H9 (cell line): ENCODE data around the gene STXBP1. TPM values are rescaled to one million over a fixed set of nuclear protein-coding genes. Genes with fewer than 3 reads are reported as not detected.
A peak's percentile ranks its signal among the peaks of the same experiment; 100 is the strongest.

Experiments used
- DNase-seq: peaks from one replicate; pipeline ENCODE4 v3.0.0-alpha.2; 2017
- H2AFZ ChIP-seq: one replicate; pipeline ENCODE4 v1.6.1; 2013; ENCODE audit warnings: mild to moderate bottlenecking, low read length, control low read depth, moderate library complexity
- H2AK5ac ChIP-seq: 2 replicates; pipeline ENCODE4 v1.6.1; 2013; ENCODE audit warnings: low read length, control low read depth, mixed read lengths; ENCODE audit not compliant: insufficient read length
- H2BK120ac ChIP-seq: one replicate; pipeline ENCODE4 v1.6.1; 2013; ENCODE audit warnings: low read depth, mild to moderate bottlenecking, low read length, control low read depth, inconsistent platforms; ENCODE audit not compliant: poor library complexity, severe bottlenecking
- H2BK12ac ChIP-seq: 2 replicates; pipeline ENCODE4 v1.6.1; 2013; ENCODE audit warnings: low read length, control low read depth, mixed read lengths, low read depth; ENCODE audit not compliant: insufficient read length
- H2BK15ac ChIP-seq: 2 replicates; pipeline ENCODE4 v1.6.1; 2013; ENCODE audit warnings: low read depth, low read length, control low read depth
- H2BK20ac ChIP-seq: one replicate; pipeline ENCODE4 v1.6.1; 2013; ENCODE audit warnings: low read depth, mild to moderate bottlenecking, low read length, control low read depth, inconsistent platforms; ENCODE audit not compliant: poor library complexity, severe bottlenecking
- H2BK5ac ChIP-seq: 2 replicates; pipeline ENCODE4 v1.6.1; 2013; ENCODE audit warnings: low read length, control low read depth, mixed read lengths; ENCODE audit not compliant: insufficient read length
- H3K14ac ChIP-seq: 2 replicates; pipeline ENCODE4 v1.6.1; 2013; ENCODE audit warnings: low read length, control low read depth; ENCODE audit not compliant: insufficient read depth
- H3K18ac ChIP-seq: 2 replicates; pipeline ENCODE4 v1.6.1; 2013; ENCODE audit warnings: low read depth, mild to moderate bottlenecking, mixed read lengths, low read length, control low read depth; ENCODE audit not compliant: insufficient read length
- H3K23ac ChIP-seq: 2 replicates; pipeline ENCODE4 v1.6.1; 2013; ENCODE audit warnings: low read length, control low read depth, mixed read lengths, low read depth; ENCODE audit not compliant: insufficient read length
- H3K23me2 ChIP-seq: 2 replicates; pipeline ENCODE4 v1.6.1; 2013; ENCODE audit warnings: low read depth, mild to moderate bottlenecking, mixed read lengths, low read length, control low read depth; ENCODE audit not compliant: insufficient read length, poor library complexity, severe bottlenecking
- H3K27ac ChIP-seq: 2 replicates; pipeline ENCODE4 v1.5.1; 2013; ENCODE audit warnings: low read length, control low read depth, mixed read lengths, low read depth; ENCODE audit not compliant: insufficient read length
- H3K27me3 ChIP-seq: 2 replicates; pipeline ENCODE4 v1.6.1; 2013; ENCODE audit warnings: low read length, control low read depth, inconsistent platforms; ENCODE audit not compliant: insufficient read depth
- H3K4ac ChIP-seq: 2 replicates; pipeline ENCODE4 v1.6.1; 2013; ENCODE audit warnings: low read depth, mild to moderate bottlenecking, control low read depth, inconsistent platforms, low read length, moderate library complexity
- H3K4me1 ChIP-seq: 2 replicates; pipeline ENCODE4 v1.6.1; 2013; ENCODE audit warnings: low read length, control low read depth, inconsistent platforms; ENCODE audit not compliant: insufficient read depth
- H3K4me2 ChIP-seq: 2 replicates; pipeline ENCODE4 v1.6.1; 2013; ENCODE audit warnings: low read length, control low read depth, mixed read lengths; ENCODE audit not compliant: insufficient read length, insufficient read depth
- H3K56ac ChIP-seq: 2 replicates; pipeline ENCODE4 v1.6.1; 2013; ENCODE audit warnings: low read depth, mild to moderate bottlenecking, mixed read lengths, low read length, control low read depth; ENCODE audit not compliant: insufficient read length
- H3K79me1 ChIP-seq: 2 replicates; pipeline ENCODE4 v1.6.1; 2013; ENCODE audit warnings: low read depth, mild to moderate bottlenecking, moderate library complexity, low read length, control low read depth, inconsistent platforms; ENCODE audit not compliant: insufficient read depth, poor library complexity, severe bottlenecking
- H3K79me2 ChIP-seq: 2 replicates; pipeline ENCODE4 v1.6.1; 2013; ENCODE audit warnings: low read length, control low read depth, inconsistent platforms; ENCODE audit not compliant: insufficient read depth
- H3K9ac ChIP-seq: 2 replicates; pipeline ENCODE4 v1.6.1; 2013; ENCODE audit warnings: low read length, control low read depth, mixed read lengths; ENCODE audit not compliant: insufficient read length; ENCODE audit errors: extremely low read depth
- H3K9me3 ChIP-seq: one replicate; pipeline ENCODE4 v1.6.1; 2013; ENCODE audit warnings: low read depth, low read length, inconsistent platforms; ENCODE audit not compliant: control insufficient read depth
- H3T11ph ChIP-seq: one replicate; pipeline ENCODE4 v1.6.1; 2013; ENCODE audit warnings: mild to moderate bottlenecking, low read length, control low read depth, inconsistent platforms
- H4K20me1 ChIP-seq: one replicate; pipeline ENCODE4 v1.6.1; 2013; ENCODE audit not compliant: control insufficient read depth, insufficient read length, insufficient read depth
- H4K5ac ChIP-seq: 2 replicates; pipeline ENCODE4 v1.6.1; 2013; ENCODE audit warnings: low read depth, mild to moderate bottlenecking, mixed read lengths, low read length, control low read depth; ENCODE audit not compliant: insufficient read length
- H4K8ac ChIP-seq: replicated peaks from 2 replicates; pipeline ENCODE4 v1.6.1; 2013; ENCODE audit warnings: low read length, control low read depth, mixed read lengths, low read depth; ENCODE audit not compliant: insufficient read length
- H4K91ac ChIP-seq: 2 replicates; pipeline ENCODE4 v1.6.1; 2013; ENCODE audit warnings: low read depth, mild to moderate bottlenecking, moderate library complexity, mixed read lengths, low read length, control low read depth; ENCODE audit not compliant: insufficient read length
- H3K27ac Mint-ChIP-seq, 3 experiments: 2 replicates in 2 of 3; 3 replicates in 1 of 3; pipeline ENCODE4 v1.8.0; 2020 to 2021; ENCODE audit warnings: mixed read lengths in 3 of 3, mild to moderate bottlenecking in 1 of 3, moderate library complexity in 1 of 3
- H3K27me3 Mint-ChIP-seq: 2 replicates; pipeline ENCODE4 v1.8.0; 2021; ENCODE audit warnings: low read depth, mild to moderate bottlenecking, moderate library complexity, mixed read lengths
- H3K36me3 Mint-ChIP-seq, 3 experiments: 2 replicates in 2 of 3; 3 replicates in 1 of 3; pipeline ENCODE4 v1.8.0; 2020 to 2021; ENCODE audit warnings: low read depth in 3 of 3, mixed read lengths in 3 of 3; ENCODE audit not compliant: insufficient read depth in 1 of 3
- H3K4me1 Mint-ChIP-seq, 2 experiments: 2 replicates each; pipeline ENCODE4 v1.8.0; 2020; ENCODE audit warnings: mixed read lengths in 2 of 2
- H3K4me3 Mint-ChIP-seq, 2 experiments: 2 replicates in 1 of 2; 3 replicates in 1 of 2; pipeline ENCODE4 v1.8.0; 2020 to 2021; ENCODE audit warnings: mild to moderate bottlenecking in 2 of 2, mixed read lengths in 2 of 2, moderate library complexity in 1 of 2
- H3K9me3 Mint-ChIP-seq, 2 experiments: 2 replicates in 1 of 2; 3 replicates in 1 of 2; pipeline ENCODE4 v1.8.0; 2020; ENCODE audit warnings: mild to moderate bottlenecking in 2 of 2, mixed read lengths in 2 of 2, moderate library complexity in 1 of 2
- CTCF ChIP-seq: fragments of 200-600 bp; sonication (generic); conservative IDR thresholded peaks from 3 replicates; pipeline ENCODE4 v1.8.0; 2021; ENCODE audit warnings: antibody characterized with exemption, mild to moderate bottlenecking
- WGBS: extraction: QIAGEN DNeasy Blood & Tissue Kit; methylation state at CpG from one replicate; pipeline ENCODE4 v1.1.7; 2013; ENCODE audit warnings: missing lambda C conversion rate, low lambda C conversion rate, mixed read lengths; ENCODE audit not compliant: insufficient read length; ENCODE audit errors: extremely low coverage; 5-methylcytosine and 5-hydroxymethylcytosine counted together
- total RNA-seq: library from RNA; stranded (reverse); gene quantifications from 2 replicates; pipeline ENCODE4 v1.2.1, GENCODE V29; 2021

The STXBP1 gene
- total RNA-seq, 1 experiment from 2014 or later, result 22.3 TPM

GRCh38 chr9:127731938-127732337 is 119.9 kb downstream of the STXBP1 start:
- H3K9ac ChIP-seq, result no peak overlapping the region
- H3K23me2 ChIP-seq, result no peaks in the 10 kb centered on the region
- no peak for TF ChIP-seq CTCF
- H3K56ac ChIP-seq, result no peak overlapping the region
- no peak overlapping the region for H2BK120ac ChIP-seq
- no peak overlapping the region for H3K4me2 ChIP-seq
- no peak overlapping the region for H2BK20ac ChIP-seq
- H3K27me3 ChIP-seq, result no peaks in the 10 kb centered on the region
- no peak overlapping the region for H4K8ac ChIP-seq
- H3K14ac ChIP-seq, result no peak overlapping the region; the same call in 1 of the 2 replicates
- H3K18ac ChIP-seq, result no peak overlapping the region
- Mint-ChIP-seq H3K36me3 (no peaks in the 10 kb centered on the region; a peak in 1 of 7 replicates), H3K4me3 (no peak overlapping the region), H3K9me3 (no peaks in the 10 kb centered on the region), H3K27ac (0 out of 7 replicates have a peak overlapping the region, but pooled peaks of 1 of the 3 experiments have one; percentile 19), H3K27me3 (peaks cover 4% of the 10 kb centered on the region; the same call in 1 of the 2 replicates), H3K4me1 (peaks cover 9 to 10% of the 10 kb centered on the region in 2 experiments)
- H2BK5ac ChIP-seq, result no peak overlapping the region
- H3K23ac ChIP-seq, result no peak overlapping the region
- no peak for DNase-seq
- no peak overlapping the region for H4K5ac ChIP-seq
- H3K79me2 ChIP-seq, result no peaks in the 10 kb centered on the region
- no peaks in the 10 kb centered on the region for H3K4me1 ChIP-seq
- no peak overlapping the region for H2AK5ac ChIP-seq
- H2AFZ ChIP-seq, result no peak overlapping the region
- H3K9me3 ChIP-seq, result no peaks in the 10 kb centered on the region
- no CpG with 5 or more reads among the region's 16 CpGs for WGBS
- no peaks in the 10 kb centered on the region for H4K20me1 ChIP-seq
- H4K91ac ChIP-seq, result no peak overlapping the region
- no peak overlapping the region for H2BK12ac ChIP-seq
- H3T11ph ChIP-seq, result no peak overlapping the region
- no peaks in the 10 kb centered on the region for H3K79me1 ChIP-seq
- no peak overlapping the region for H2BK15ac ChIP-seq
- no peak overlapping the region for H3K27ac ChIP-seq
- no peak overlapping the region for H3K4ac ChIP-seq
